AG08395 (cell line): ENCODE data around the gene PLXNA3.

Experiments
- DNase-seq: peaks from one replicate; pipeline ENCODE4 v3.0.0; 2012; ENCODE audit warnings: mixed read lengths, low spot score

The PLXNA3 gene

DNA sequence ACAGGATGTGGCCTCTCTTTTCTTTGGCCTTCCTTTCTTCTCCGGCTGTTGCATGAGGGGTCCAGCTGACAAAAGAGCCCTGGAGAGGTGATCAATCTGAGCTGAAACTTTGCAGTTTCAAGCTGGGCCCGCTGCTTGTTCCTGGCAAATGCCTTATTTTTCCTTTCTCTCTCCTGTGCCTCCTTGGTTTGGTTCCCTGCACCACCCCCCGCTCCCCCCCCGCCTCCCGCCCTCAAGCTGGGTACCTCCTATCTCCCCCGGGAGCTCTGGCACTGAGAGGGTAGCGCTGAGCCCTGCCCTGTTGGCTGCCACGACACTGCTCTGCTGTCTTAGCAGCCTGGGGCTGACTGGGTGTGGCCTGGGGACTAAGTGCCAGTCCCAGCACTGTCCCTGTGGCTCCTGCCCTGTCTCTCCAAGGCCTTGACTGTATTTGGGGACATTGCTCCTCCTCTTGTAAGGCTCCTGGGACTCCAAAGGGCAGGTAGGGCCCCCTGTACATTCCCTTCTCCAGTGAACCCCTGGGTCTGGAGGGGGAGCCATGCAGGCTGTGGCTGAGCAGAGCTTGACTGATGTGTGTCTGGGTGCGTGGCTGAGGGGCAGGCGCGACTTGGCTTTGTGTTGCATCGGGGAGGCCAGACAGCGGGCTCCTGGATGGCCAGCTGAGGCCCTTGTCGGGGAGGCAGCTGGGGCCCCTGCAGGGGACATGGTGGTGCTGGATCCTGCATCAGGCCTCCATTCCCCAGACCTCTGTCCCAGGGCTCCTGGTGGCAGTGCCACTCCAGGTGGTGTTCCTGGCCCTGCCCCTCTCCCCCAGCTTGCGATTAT, 1.1 kb downstream of the PLXNA3 start:
- no peak for DNase-seq

GRCh38 chrX:154459832-154460231, 1.8 kb downstream of the PLXNA3 start:
- no peak for DNase-seq

DNA sequence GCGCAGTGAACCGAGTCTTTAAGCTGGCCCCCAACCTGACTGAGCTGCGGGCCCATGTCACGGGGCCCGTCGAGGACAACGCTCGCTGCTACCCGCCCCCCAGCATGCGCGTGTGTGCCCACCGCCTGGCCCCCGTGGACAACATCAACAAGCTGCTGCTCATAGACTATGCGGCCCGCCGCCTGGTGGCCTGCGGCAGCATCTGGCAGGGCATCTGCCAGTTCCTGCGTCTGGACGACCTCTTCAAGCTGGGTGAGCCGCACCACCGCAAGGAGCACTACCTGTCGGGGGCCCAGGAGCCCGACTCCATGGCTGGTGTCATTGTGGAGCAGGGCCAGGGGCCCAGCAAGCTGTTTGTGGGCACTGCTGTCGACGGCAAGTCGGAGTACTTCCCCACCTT, 2.2 kb downstream of the PLXNA3 start:
- DNase-seq = no peak

DNA sequence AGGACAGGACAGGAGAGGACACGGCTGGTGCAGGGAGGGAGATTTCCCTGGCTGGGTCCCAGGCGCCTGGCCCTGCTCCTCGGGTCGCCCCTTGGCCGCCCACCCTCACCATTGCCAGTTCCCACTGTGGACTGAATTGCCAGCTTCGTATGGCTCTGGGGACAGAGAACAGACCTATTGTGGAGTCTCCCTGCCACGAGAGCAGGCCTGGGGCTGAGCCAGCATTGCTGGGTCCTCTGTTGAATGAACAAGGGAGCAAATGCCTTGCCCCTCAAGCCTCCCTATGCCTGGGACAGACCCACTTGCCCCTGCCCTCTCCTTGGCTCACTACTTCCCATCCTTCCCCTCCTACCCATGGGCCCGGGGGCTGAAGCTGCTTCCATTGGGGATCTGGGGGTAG, 4.3 kb downstream of the PLXNA3 start:
- no peak for DNase-seq

- DNase-seq = no peak
Observed at GRCh38 chrX:154463611-154464220, 5.6 kb downstream of the PLXNA3 start.

- no peak for DNase-seq
Observed at GRCh38 chrX:154464806-154465365, 6.8 kb downstream of the PLXNA3 start.

DNA sequence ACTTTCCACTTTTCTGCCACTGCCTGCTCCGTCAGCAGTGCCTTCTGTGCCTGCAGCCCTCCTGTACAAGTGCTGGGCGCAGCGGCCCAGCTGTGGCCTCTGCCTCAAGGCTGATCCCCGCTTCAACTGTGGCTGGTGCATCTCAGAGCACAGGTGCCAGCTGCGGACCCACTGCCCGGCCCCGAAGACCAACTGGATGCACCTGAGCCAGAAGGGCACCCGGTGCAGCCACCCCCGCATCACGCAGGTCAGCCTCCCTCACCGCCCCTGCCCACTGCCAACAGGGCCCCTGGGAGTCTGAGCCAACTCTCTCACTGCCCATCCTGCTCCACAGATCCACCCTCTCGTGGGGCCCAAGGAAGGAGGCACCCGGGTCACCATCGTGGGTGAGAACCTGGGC, 7.5 kb downstream of the PLXNA3 start:
- no peak for DNase-seq

DNA sequence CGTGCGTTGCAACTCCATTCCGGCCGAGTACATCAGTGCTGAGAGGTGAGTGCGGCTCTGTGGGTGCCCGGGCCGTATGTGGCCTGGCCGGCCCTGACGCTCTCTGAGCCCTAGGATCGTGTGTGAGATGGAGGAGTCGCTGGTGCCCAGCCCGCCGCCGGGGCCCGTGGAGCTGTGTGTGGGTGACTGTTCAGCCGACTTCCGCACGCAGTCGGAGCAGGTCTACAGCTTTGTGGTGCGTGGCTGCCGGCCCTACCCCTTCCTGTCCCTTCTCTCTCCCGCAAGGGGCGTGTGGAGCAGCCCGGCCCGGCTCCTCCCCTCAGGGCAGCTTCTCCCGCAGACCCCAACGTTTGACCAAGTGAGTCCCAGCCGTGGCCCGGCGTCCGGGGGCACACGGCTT, 8.0 kb downstream of the PLXNA3 start:
- DNase-seq = no peak

GRCh38 chrX:154466907-154467306, 8.8 kb downstream of the PLXNA3 start:
- no peak for DNase-seq

- DNase-seq = no peak
Observed at GRCh38 chrX:154467556-154467955, 9.5 kb downstream of the PLXNA3 start.

GRCh38 chrX:154468217-154468616, 10.1 kb downstream of the PLXNA3 start:
- DNase-seq = no peak

DNA sequence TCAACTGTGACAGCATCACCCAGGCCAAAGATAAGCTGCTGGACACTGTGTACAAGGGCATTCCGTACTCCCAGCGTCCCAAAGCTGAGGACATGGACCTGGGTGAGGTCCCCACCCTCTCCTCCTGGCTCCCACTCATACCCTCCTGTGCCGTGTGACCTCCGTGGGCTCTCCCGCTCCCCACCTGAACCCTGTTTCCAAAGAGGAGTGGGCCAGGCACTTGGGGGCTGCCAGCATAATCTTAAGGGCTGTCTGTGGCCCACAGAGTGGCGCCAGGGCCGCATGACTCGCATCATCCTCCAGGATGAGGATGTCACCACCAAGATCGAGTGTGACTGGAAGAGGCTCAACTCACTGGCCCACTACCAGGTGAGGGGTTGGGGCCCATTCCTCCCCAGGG, 11.0 kb downstream of the PLXNA3 start:
- DNase-seq = no peak

GRCh38 chrX:154469880-154470279, 11.8 kb downstream of the PLXNA3 start:
- DNase-seq = no peak

GRCh38 chrX:154470434-154470833, 12.4 kb downstream of the PLXNA3 start:
- DNase-seq = no peak

DNA sequence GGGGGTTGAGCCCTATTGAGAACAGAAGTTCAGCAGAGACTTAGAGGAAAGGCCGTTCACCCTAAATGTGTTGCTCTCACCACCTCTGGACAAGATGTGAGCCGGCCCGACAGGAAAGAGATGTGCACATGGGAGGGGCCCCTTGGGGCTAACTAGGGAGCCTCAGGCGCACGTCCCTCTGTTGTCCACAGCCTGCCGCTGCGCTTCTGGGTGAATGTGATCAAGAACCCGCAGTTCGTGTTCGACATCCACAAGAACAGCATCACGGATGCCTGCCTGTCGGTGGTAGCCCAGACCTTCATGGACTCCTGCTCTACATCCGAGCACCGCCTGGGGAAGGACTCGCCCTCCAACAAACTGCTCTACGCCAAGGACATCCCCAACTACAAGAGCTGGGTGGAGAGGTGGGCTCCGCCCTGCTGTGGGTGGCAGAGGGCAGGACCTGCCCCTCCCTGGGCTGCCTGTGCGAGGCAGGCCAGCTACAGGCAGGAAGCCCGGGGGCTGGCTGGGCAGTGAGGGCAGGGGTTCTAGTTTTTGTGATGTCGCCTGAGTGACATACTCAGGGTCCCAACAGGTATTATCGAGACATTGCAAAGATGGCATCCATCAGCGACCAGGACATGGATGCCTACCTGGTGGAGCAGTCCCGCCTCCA, 13.0 kb downstream of the PLXNA3 start:
- DNase-seq = no peak

GRCh38 chrX:154471839-154472684, 14.0 kb downstream of the PLXNA3 start:
- no peak for DNase-seq

DNA sequence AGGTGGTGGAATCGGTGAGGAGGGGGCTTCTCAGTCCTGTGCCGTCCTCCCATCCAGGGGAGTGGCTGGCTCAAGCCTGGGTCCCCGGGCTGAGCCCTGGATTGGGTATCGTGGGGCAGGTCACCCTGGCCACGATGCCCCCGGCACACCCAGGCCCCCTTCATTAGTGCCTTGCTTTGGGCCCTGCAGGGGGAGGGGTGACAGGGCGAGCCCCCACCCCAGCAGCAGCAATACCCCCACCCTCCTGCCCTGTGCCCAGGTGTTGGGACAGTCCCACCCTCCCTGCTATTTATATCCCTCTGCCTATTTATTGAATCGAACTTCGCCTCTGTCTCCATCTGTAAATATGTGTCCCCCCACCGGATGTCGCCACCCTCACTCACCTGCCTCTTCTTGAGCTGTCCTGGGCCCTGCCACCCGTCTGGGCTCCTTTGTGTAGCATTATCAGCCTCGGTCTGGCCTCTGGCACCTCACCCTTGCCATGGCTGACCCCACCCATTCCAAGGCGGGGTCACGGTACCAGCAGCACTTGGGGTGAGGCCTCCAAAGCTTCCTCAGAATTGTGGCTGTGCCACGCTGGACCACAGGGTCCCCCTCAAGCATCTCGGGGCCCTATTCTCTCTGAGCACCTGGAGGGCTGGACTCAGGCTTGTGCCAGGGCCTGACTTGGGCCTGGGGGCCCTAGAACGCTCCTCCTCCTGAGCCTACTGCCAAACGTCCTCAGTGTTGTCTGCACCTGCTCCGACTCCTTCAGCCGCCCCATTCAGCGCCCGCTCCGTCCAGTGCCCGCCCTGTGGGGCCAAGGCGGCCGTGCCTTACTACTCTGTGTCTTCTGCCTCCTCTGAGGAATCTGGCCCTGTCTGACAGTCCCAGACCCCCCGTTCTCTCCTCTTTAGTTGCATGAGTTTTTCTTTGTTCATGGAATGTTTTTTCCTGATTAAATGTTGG, 14.9 kb downstream of the PLXNA3 start:
- DNase-seq = no peak

- no peak for DNase-seq
Observed at GRCh38 chrX:154473683-154474082, 15.6 kb downstream of the PLXNA3 start.

DNA sequence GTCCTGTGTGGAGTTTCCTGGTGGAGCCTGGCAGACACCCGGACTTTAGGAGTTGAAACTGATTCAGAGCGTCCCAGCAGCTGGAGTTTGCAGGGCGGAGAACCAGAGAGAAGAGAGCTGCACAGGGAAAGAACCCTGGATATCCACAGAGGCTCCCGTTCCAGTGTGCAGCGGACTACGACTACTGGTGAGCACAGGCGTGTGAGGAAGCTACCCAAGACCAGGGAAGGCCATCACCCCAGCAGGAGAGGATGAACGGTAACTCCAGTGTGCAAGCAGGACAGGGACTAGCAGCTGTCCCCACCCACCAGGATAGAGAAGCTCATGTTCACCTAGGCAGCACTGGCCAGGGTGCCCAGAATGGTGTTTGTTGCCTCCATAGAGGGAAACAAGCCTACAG, 18.7 kb downstream of the PLXNA3 start:
- DNase-seq = no peak

DNA sequence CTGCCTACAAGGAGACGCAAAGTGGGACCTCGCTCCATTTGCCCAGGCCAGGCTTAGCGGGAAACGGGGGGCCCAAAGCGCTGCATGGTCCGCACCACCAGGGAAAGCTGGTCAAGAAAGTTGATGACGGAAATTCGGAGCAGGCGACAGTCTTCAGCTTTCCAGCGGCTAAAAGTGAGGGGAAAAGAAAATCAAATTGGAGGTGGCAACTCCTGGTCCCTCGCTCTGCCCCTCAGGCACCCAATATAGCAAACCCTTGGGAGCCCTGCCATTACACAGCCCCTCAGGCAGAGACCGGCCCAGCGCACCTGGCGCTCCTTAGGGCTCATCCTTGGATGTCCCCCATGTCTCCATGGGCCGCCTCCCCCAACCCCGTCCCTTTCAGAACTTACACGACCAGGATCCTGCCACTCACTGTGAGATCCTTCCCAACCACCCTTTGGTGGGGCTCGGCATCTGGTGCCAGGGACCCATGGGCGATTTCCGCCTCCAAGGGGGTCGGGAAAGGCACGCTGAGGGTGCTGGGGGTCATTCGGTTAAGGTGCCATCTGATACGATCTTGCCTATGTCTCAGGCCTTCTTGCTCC, 19.9 kb downstream of the PLXNA3 start:
- DNase-seq = no peak
